ENCODE results near the gene P2RX7. TPM values are rescaled to one million over a fixed set of nuclear protein-coding genes. Genes with fewer than 3 reads are reported as not detected.

Gene P2RX7
- total and polyA plus RNA-seq, 12 donors, result 1.2 to 13.5 (median 6.2) TPM

GRCh38 chr12:121181181-121181580 lies 48.5 kb downstream of the P2RX7 start:
- H3K4me1 ChIP-seq (replicated peaks in 1 of 2), result no peaks in the 10 kb centered on the region
- H3K36me3 ChIP-seq (replicated peaks in 1 of 2), result no peaks in the 10 kb centered on the region
- no peaks in the 10 kb centered on the region for H3K9me3 ChIP-seq (replicated peaks in 1 of 3)
- WGBS, 4 donors, result 87 to 98% (median 91%) methylated on average over 3 of the region's 3 CpGs
- no peak overlapping the region for H3K27ac ChIP-seq
- TF ChIP-seq, protein P1, sequence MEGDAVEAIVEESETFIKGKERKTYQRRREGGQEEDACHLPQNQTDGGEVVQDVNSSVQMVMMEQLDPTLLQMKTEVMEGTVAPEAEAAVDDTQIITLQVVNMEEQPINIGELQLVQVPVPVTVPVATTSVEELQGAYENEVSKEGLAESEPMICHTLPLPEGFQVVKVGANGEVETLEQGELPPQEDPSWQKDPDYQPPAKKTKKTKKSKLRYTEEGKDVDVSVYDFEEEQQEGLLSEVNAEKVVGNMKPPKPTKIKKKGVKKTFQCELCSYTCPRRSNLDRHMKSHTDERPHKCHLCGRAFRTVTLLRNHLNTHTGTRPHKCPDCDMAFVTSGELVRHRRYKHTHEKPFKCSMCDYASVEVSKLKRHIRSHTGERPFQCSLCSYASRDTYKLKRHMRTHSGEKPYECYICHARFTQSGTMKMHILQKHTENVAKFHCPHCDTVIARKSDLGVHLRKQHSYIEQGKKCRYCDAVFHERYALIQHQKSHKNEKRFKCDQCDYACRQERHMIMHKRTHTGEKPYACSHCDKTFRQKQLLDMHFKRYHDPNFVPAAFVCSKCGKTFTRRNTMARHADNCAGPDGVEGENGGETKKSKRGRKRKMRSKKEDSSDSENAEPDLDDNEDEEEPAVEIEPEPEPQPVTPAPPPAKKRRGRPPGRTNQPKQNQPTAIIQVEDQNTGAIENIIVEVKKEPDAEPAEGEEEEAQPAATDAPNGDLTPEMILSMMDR (IDR thresholded peaks at IDR 0.05), result no peak
- TF ChIP-seq POLR2A (IDR thresholded peaks at IDR 0.05), result no peak
- intact Hi-C loops (cut with DNase I), result no loop called here
- no peak for DNase-seq
- no peak overlapping the region for H3K4me3 ChIP-seq
- H3K27me3 ChIP-seq, result no peaks in the 10 kb centered on the region

DNA sequence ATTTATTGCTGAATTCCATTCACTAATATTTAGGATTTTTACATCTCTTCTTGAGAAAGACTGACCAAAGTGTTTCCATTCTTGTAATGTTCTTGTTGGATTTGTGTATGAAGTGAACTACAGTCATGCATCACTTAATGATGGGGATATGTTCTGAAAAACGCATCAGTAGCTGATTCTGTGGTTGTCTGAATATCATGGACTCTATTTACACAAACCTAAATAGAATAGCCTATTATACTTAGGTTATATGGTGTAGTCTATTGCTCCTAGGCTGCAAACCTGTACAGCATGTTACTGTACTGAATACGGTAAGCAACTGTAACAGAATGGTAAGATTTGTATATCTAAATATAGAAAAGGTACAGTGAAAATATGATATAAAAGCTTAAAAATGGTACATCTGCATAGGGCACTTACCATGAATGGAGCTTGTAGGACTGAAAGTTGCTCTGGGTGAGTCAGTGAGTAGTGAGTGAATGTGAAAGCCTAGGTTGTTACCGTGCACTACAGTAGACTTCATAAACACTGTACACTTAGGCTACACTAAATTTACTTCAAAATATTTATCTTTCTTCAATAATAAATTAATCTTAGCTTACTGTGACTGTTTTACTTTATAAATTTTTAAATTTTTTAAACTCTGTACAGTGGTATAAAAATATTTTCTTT lies 49.7 kb downstream of the P2RX7 start:
- H3K4me1 ChIP-seq (replicated peaks in 1 of 2), result no peaks in the 10 kb centered on the region
- no peak overlapping the region for H3K27ac ChIP-seq
- no peak for TF ChIP-seq POLR2A (IDR thresholded peaks at IDR 0.05)
- TF ChIP-seq, protein P1 (IDR thresholded peaks at IDR 0.05), result no peak
- H3K27me3 ChIP-seq, result no peaks in the 10 kb centered on the region
- intact Hi-C loops (cut with DNase I), result no loop called here
- no peaks in the 10 kb centered on the region for H3K36me3 ChIP-seq (replicated peaks in 1 of 2)
- DNase-seq, result no peak
- no peaks in the 10 kb centered on the region for H3K9me3 ChIP-seq (replicated peaks in 1 of 3)
- 85 to 95% (median 94%) methylated on average over 3 of the region's 3 CpGs for WGBS, 4 donors
- no peak overlapping the region for H3K4me3 ChIP-seq

DNA sequence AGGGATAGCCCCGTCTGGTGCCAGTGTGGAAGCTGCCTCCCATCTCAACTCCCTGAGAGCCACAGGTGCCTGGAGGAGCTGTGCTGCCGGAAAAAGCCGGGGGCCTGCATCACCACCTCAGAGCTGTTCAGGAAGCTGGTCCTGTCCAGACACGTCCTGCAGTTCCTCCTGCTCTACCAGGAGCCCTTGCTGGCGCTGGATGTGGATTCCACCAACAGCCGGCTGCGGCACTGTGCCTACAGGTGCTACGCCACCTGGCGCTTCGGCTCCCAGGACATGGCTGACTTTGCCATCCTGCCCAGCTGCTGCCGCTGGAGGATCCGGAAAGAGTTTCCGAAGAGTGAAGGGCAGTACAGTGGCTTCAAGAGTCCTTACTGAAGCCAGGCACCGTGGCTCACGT lies 51.7 kb downstream of the P2RX7 start:
- WGBS, 4 donors, result 71 to 90% (median 88%) methylated on average over 3 to 15 of the region's 15 CpGs
- intact Hi-C loops (cut with DNase I), result no loop called here
- H3K27ac ChIP-seq, result no peak overlapping the region
- no peak for DNase-seq
- TF ChIP-seq, protein P1 (IDR thresholded peaks at IDR 0.05), result no peak
- no peak for TF ChIP-seq POLR2A (IDR thresholded peaks at IDR 0.05)
- H3K4me3 ChIP-seq, result no peak overlapping the region
- H3K36me3 ChIP-seq (replicated peaks in 1 of 2), result no peaks in the 10 kb centered on the region
- no peaks in the 10 kb centered on the region for H3K4me1 ChIP-seq (replicated peaks in 1 of 2)
- no peaks in the 10 kb centered on the region for H3K27me3 ChIP-seq
- no peaks in the 10 kb centered on the region for H3K9me3 ChIP-seq (replicated peaks in 1 of 3)

- Histone ChIP-seq H3K27ac (no peak overlapping the region), H3K4me1 (replicated peaks in 1 of 2) (no peaks in the 10 kb centered on the region), H3K27me3 (no peaks in the 10 kb centered on the region), H3K9me3 (replicated peaks in 1 of 3) (no peaks in the 10 kb centered on the region), H3K36me3 (replicated peaks in 1 of 2) (no peaks in the 10 kb centered on the region), H3K4me3 (no peak overlapping the region)
- no peak for DNase-seq
- no peak for TF ChIP-seq POLR2A (IDR thresholded peaks at IDR 0.05)
- TF ChIP-seq, protein P1 (IDR thresholded peaks at IDR 0.05), result no peak
- WGBS, 4 donors, result 92 to 97% (median 94%) methylated on average over 6 to 7 of the region's 7 CpGs
- intact Hi-C loops (cut with DNase I), result no loop called here
Measured at GRCh38 chr12:121184984-121185889, 52.6 kb downstream of the P2RX7 start.

Data from adrenal gland (tissue), 12 donors.